Neural progenitor cell (in vitro differentiated cells): ENCODE measurements around the gene AGO3. TPM values are rescaled to one million over a fixed set of nuclear protein-coding genes. Genes with fewer than 3 reads are reported as not detected.

ENCODE experiments used
- DNase-seq: peaks from one replicate; pipeline ENCODE4 v3.0.0-alpha.2; 2016; ENCODE audit warnings: low spot score
- H2AFZ ChIP-seq: fragments of 200-600 bp; sonication (generic); replicated peaks from 2 replicates; pipeline ENCODE4 v1.6.1; 2016; ENCODE audit warnings: antibody characterized with exemption
- H3F3A ChIP-seq: fragments of 200-600 bp; sonication (generic); 2 replicates; pipeline ENCODE4 v1.6.1; 2016; ENCODE audit warnings: antibody characterized with exemption, low read depth
- H3K27ac ChIP-seq: fragments of 200-600 bp; sonication (generic); 2 replicates; pipeline ENCODE4 v1.5.1; 2016; ENCODE audit warnings: mild to moderate bottlenecking
- H3K27me3 ChIP-seq: fragments of 200-600 bp; sonication (generic); 2 replicates; pipeline ENCODE4 v1.6.1; 2016; ENCODE audit warnings: mild to moderate bottlenecking, moderate library complexity
- H3K36me3 ChIP-seq: fragments of 200-600 bp; sonication (generic); 2 replicates; pipeline ENCODE4 v1.5.1; 2016
- H3K4me1 ChIP-seq: fragments of 200-600 bp; sonication (generic); 2 replicates; pipeline ENCODE4 v1.6.1; 2016; ENCODE audit warnings: mixed run types
- H3K4me2 ChIP-seq: fragments of 200-600 bp; sonication (generic); 2 replicates; pipeline ENCODE4 v1.6.1; 2016
- H3K4me3 ChIP-seq: fragments of 200-600 bp; sonication (generic); 2 replicates; pipeline ENCODE4 v1.5.1; 2016
- H3K79me2 ChIP-seq: fragments of 200-600 bp; sonication (generic); 2 replicates; pipeline ENCODE4 v1.6.1; 2016; ENCODE audit warnings: low read depth
- H3K9ac ChIP-seq: fragments of 200-600 bp; sonication (generic); 2 replicates; pipeline ENCODE4 v1.6.1; 2016
- H3K9me3 ChIP-seq: fragments of 200-600 bp; sonication (generic); 2 replicates; pipeline ENCODE4 v1.5.1; 2016; ENCODE audit warnings: low read depth
- H4K20me1 ChIP-seq: fragments of 200-600 bp; sonication (generic); 2 replicates; pipeline ENCODE4 v1.6.1; 2016; ENCODE audit warnings: low read depth
- H3K27ac Mint-ChIP-seq: 3 replicates; pipeline ENCODE4 v1.8.0; 2021; ENCODE audit warnings: mixed read lengths
- H3K27me3 Mint-ChIP-seq: 2 replicates; pipeline ENCODE4 v1.8.0; 2022; ENCODE audit warnings: low read depth, mild to moderate bottlenecking, inconsistent platforms, moderate library complexity, mixed read lengths; ENCODE audit not compliant: insufficient read depth
- H3K36me3 Mint-ChIP-seq: 3 replicates; pipeline ENCODE4 v1.8.0; 2021; ENCODE audit warnings: mixed read lengths
- H3K4me1 Mint-ChIP-seq: 3 replicates; pipeline ENCODE4 v1.8.0; 2021; ENCODE audit warnings: mixed read lengths
- H3K4me3 Mint-ChIP-seq: 3 replicates; pipeline ENCODE4 v1.8.0; 2021; ENCODE audit warnings: mild to moderate bottlenecking, moderate library complexity, mixed read lengths
- H3K9me3 Mint-ChIP-seq: 3 replicates; pipeline ENCODE4 v1.8.0; 2020; ENCODE audit warnings: mixed read lengths
- EZH2 ChIP-seq: fragments of 200-600 bp; sonication (generic); IDR thresholded peaks from 2 replicates; pipeline ENCODE4 v1.6.1; 2017; ENCODE audit warnings: antibody characterized with exemption, mild to moderate bottlenecking, moderate library complexity
- EZH2phosphoT487 ChIP-seq: fragments of 200-600 bp; sonication (generic); IDR thresholded peaks from 2 replicates; pipeline ENCODE4 v1.6.1; 2017; ENCODE audit warnings: antibody characterized with exemption
- total RNA-seq: library from RNA; depleted of rRNA; stranded (reverse); fragments of >200 nt; gene quantifications from 2 replicates; pipeline ENCODE4 v1.2.3, GENCODE V29; 2015; ENCODE audit warnings: low replicate concordance
- TF ChIP-seq, protein P1 (sequence below): fragments of 200-600 bp; sonication (generic); IDR thresholded peaks from 2 replicates; pipeline ENCODE4 v1.5.1; 2017; ENCODE audit warnings: antibody characterized with exemption, mild to moderate bottlenecking

The AGO3 gene
- total RNA-seq, 1 donor from 2014 or later = 45.2 TPM

DNA sequence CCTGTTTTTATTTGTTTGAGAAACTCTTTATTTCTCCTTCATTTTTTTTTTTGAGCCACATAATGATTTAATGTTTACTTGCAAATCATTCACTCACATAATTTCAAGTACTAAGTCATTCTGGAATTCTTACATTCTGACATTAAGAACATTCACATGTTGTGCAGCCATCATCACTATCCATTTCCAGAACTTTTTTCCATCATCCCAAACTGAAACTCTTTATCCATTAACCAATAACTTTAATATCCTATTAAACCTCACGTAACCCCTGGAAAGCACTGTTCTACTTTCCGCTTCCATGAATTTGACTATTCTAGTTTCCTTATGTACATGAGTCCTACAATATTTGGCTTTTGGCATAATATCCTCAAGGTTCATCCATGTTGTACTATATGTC, 100.5 kb downstream of the AGO3 start:
- TF ChIP-seq, protein P1, sequence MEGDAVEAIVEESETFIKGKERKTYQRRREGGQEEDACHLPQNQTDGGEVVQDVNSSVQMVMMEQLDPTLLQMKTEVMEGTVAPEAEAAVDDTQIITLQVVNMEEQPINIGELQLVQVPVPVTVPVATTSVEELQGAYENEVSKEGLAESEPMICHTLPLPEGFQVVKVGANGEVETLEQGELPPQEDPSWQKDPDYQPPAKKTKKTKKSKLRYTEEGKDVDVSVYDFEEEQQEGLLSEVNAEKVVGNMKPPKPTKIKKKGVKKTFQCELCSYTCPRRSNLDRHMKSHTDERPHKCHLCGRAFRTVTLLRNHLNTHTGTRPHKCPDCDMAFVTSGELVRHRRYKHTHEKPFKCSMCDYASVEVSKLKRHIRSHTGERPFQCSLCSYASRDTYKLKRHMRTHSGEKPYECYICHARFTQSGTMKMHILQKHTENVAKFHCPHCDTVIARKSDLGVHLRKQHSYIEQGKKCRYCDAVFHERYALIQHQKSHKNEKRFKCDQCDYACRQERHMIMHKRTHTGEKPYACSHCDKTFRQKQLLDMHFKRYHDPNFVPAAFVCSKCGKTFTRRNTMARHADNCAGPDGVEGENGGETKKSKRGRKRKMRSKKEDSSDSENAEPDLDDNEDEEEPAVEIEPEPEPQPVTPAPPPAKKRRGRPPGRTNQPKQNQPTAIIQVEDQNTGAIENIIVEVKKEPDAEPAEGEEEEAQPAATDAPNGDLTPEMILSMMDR = no peak
- TF ChIP-seq EZH2phosphoT487 = no peak
- TF ChIP-seq EZH2 = no peak
- Histone ChIP-seq H2AFZ (no peak overlapping the region), H3K27me3 (no peaks in the 10 kb centered on the region), H3K36me3 (peaks cover 5% of the 10 kb centered on the region), H3K27ac (no peak overlapping the region), H3K4me2 (no peak overlapping the region), H3K79me2 (no peaks in the 10 kb centered on the region), H3K9ac (no peak overlapping the region), H3K4me3 (no peak overlapping the region), H3F3A (peaks cover 3% of the 10 kb centered on the region), H4K20me1 (no peaks in the 10 kb centered on the region), H3K9me3 (no peaks in the 10 kb centered on the region), H3K4me1 (no peaks in the 10 kb centered on the region)
- DNase-seq = no peak
- no peak overlapping the region for H3K4me3 Mint-ChIP-seq
- H3K4me1 Mint-ChIP-seq = no peaks in the 10 kb centered on the region
- H3K27ac Mint-ChIP-seq = no peak overlapping the region
- H3K27me3 Mint-ChIP-seq = no peaks in the 10 kb centered on the region
- peaks cover 3% of the 10 kb centered on the region for H3K9me3 Mint-ChIP-seq
- peaks cover 28% of the 10 kb centered on the region for H3K36me3 Mint-ChIP-seq

DNA sequence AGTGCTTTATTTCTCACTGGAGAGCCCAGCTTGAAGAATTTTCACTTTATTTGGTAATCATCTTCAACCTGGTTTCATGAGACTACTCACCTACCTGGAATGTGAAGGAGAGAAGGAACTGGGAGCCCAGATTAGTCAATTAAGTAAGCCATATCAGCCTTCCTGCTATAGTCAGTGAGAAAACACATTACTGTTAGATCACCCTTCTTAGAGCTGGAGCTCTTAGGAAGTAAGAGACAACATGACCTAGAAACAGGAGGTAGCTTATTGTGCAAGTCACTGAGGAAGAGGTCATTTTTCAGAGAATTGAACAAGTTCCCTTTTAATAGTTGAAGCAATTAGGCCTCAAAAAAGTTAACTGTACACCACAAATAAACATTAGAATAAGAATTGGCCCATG, 103.8 kb downstream of the AGO3 start:
- H3K4me1 Mint-ChIP-seq = no peaks in the 10 kb centered on the region
- H3K4me3 Mint-ChIP-seq = no peak overlapping the region
- no peaks in the 10 kb centered on the region for H3K9me3 ChIP-seq
- H3K27me3 Mint-ChIP-seq = no peaks in the 10 kb centered on the region
- no peaks in the 10 kb centered on the region for H3K9me3 Mint-ChIP-seq
- H2AFZ ChIP-seq = no peak overlapping the region
- no peak overlapping the region for H3K27ac ChIP-seq
- H3K36me3 Mint-ChIP-seq = peaks cover 21% of the 10 kb centered on the region
- H3K4me2 ChIP-seq = no peak overlapping the region
- H3K9ac ChIP-seq = no peak overlapping the region
- peaks cover 3% of the 10 kb centered on the region for H3F3A ChIP-seq
- DNase-seq = no peak
- H3K27me3 ChIP-seq = no peaks in the 10 kb centered on the region
- no peaks in the 10 kb centered on the region for H3K36me3 ChIP-seq
- H3K27ac Mint-ChIP-seq = no peak overlapping the region
- no peaks in the 10 kb centered on the region for H4K20me1 ChIP-seq
- no peaks in the 10 kb centered on the region for H3K79me2 ChIP-seq
- H3K4me1 ChIP-seq = no peaks in the 10 kb centered on the region
- TF ChIP-seq, protein P1 = no peak
- TF ChIP-seq EZH2 = no peak
- no peak for TF ChIP-seq EZH2phosphoT487
- H3K4me3 ChIP-seq = no peak overlapping the region

DNA sequence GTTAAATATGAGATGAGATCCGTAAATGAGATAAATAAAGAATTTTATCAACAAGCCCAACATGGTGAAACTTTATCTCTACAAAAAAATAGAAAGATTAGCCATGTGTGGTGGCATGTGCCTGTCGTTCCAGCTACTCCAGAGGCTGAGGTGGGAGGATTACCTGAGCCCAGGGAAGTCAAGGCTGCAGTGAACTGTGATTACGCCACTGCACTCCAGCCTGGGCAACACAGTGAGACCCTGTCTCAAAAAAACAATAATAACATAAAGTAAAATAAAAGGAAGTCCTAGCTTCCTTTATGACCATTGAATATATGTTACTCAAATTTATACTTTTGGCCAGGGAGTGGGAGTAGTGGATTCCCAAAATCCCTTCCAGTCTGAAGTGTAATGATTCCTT, 104.2 kb downstream of the AGO3 start:
- Histone ChIP-seq H4K20me1 (no peaks in the 10 kb centered on the region), H3K27me3 (no peaks in the 10 kb centered on the region), H3K4me1 (no peaks in the 10 kb centered on the region), H3F3A (peaks cover 3% of the 10 kb centered on the region), H3K4me2 (no peak overlapping the region), H3K9me3 (no peaks in the 10 kb centered on the region), H3K36me3 (no peaks in the 10 kb centered on the region), H3K27ac (no peak overlapping the region), H3K4me3 (no peak overlapping the region), H2AFZ (no peak overlapping the region), H3K9ac (no peak overlapping the region), H3K79me2 (no peaks in the 10 kb centered on the region)
- no peak overlapping the region for H3K27ac Mint-ChIP-seq
- H3K36me3 Mint-ChIP-seq = peaks cover 24% of the 10 kb centered on the region
- H3K4me3 Mint-ChIP-seq = no peak overlapping the region
- H3K4me1 Mint-ChIP-seq = no peaks in the 10 kb centered on the region
- no peaks in the 10 kb centered on the region for H3K27me3 Mint-ChIP-seq
- TF ChIP-seq EZH2phosphoT487 (no peak), EZH2 (no peak)
- TF ChIP-seq, protein P1 = no peak
- no peak for DNase-seq
- H3K9me3 Mint-ChIP-seq = no peaks in the 10 kb centered on the region
